Measurements from ENCODE around the gene KCNQ2.

Gene KCNQ2

GRCh38 chr20:63412889-63413288, 59.6 kb downstream of the KCNQ2 start:
- no peaks in the 10 kb centered on the region for H3K36me3 ChIP-seq (ENCODE audit: control insufficient read depth, insufficient read depth, low read length)
- H3K27me3 ChIP-seq (ENCODE audit: control insufficient read depth, insufficient read depth, low read length) = no peaks in the 10 kb centered on the region

GRCh38 chr20:63411898-63412631, 60.4 kb downstream of the KCNQ2 start:
- Histone ChIP-seq H3K27ac (ENCODE audit: low read depth, low read length) (no peak overlapping the region), H3K9me3 (ENCODE audit: control insufficient read depth, insufficient read depth, low read depth, low read length) (no peaks in the 10 kb centered on the region), H3K4me1 (ENCODE audit: control insufficient read depth, insufficient read depth, low read length) (peaks cover 7% of the 10 kb centered on the region), H3K4me3 (ENCODE audit: low read depth, low read length) (no peak overlapping the region), H3K36me3 (ENCODE audit: control insufficient read depth, insufficient read depth, low read length) (no peaks in the 10 kb centered on the region), H3K27me3 (ENCODE audit: control insufficient read depth, insufficient read depth, low read length) (no peaks in the 10 kb centered on the region), H3K9ac (ENCODE audit: low read length) (no peak overlapping the region)

More at GRCh38 chr20:63412889-63413288, 59.6 kb downstream of the KCNQ2 start:
- Histone ChIP-seq H3K4me3 (ENCODE audit: low read depth, low read length) (no peak overlapping the region), H3K9ac (ENCODE audit: low read length) (no peak overlapping the region), H3K27ac (ENCODE audit: low read depth, low read length) (no peak overlapping the region), H3K4me1 (ENCODE audit: control insufficient read depth, insufficient read depth, low read length) (peaks cover 11% of the 10 kb centered on the region), H3K9me3 (ENCODE audit: control insufficient read depth, insufficient read depth, low read depth, low read length) (no peaks in the 10 kb centered on the region)

- Histone ChIP-seq H3K9me3 (ENCODE audit: control insufficient read depth, insufficient read depth, low read depth, low read length) (no peaks in the 10 kb centered on the region), H3K9ac (ENCODE audit: low read length) (no peak overlapping the region), H3K27ac (ENCODE audit: low read depth, low read length) (no peak overlapping the region), H3K27me3 (ENCODE audit: control insufficient read depth, insufficient read depth, low read length) (no peaks in the 10 kb centered on the region), H3K4me3 (ENCODE audit: low read depth, low read length) (no peak overlapping the region), H3K4me1 (ENCODE audit: control insufficient read depth, insufficient read depth, low read length) (peaks cover 5% of the 10 kb centered on the region), H3K36me3 (ENCODE audit: control insufficient read depth, insufficient read depth, low read length) (no peaks in the 10 kb centered on the region)
Measured at GRCh38 chr20:63411151-63411897, 61.1 kb downstream of the KCNQ2 start.

- Histone ChIP-seq H3K9ac (ENCODE audit: low read length) (no peak overlapping the region), H3K4me3 (ENCODE audit: low read depth, low read length) (no peak overlapping the region), H3K9me3 (ENCODE audit: control insufficient read depth, insufficient read depth, low read depth, low read length) (no peaks in the 10 kb centered on the region), H3K4me1 (ENCODE audit: control insufficient read depth, insufficient read depth, low read length) (peaks cover 5% of the 10 kb centered on the region), H3K36me3 (ENCODE audit: control insufficient read depth, insufficient read depth, low read length) (no peaks in the 10 kb centered on the region), H3K27ac (ENCODE audit: low read depth, low read length) (no peak overlapping the region), H3K27me3 (ENCODE audit: control insufficient read depth, insufficient read depth, low read length) (no peaks in the 10 kb centered on the region)
Measured at GRCh38 chr20:63409834-63410435, 62.5 kb downstream of the KCNQ2 start.

GRCh38 chr20:63409066-63409833, 63.2 kb downstream of the KCNQ2 start:
- Histone ChIP-seq H3K36me3 (ENCODE audit: control insufficient read depth, insufficient read depth, low read length) (no peaks in the 10 kb centered on the region), H3K9me3 (ENCODE audit: control insufficient read depth, insufficient read depth, low read depth, low read length) (no peaks in the 10 kb centered on the region), H3K9ac (ENCODE audit: low read length) (no peak overlapping the region), H3K27ac (ENCODE audit: low read depth, low read length) (no peak overlapping the region), H3K4me3 (ENCODE audit: low read depth, low read length) (no peak overlapping the region), H3K4me1 (ENCODE audit: control insufficient read depth, insufficient read depth, low read length) (peaks cover 5% of the 10 kb centered on the region), H3K27me3 (ENCODE audit: control insufficient read depth, insufficient read depth, low read length) (no peaks in the 10 kb centered on the region)

- H3K27me3 ChIP-seq (ENCODE audit: control insufficient read depth, insufficient read depth, low read length) = no peaks in the 10 kb centered on the region
- H3K4me3 ChIP-seq (ENCODE audit: low read depth, low read length) = no peak overlapping the region
- H3K9ac ChIP-seq (ENCODE audit: low read length) = no peak overlapping the region
- H3K4me1 ChIP-seq (ENCODE audit: control insufficient read depth, insufficient read depth, low read length) = peaks cover 5% of the 10 kb centered on the region
- no peaks in the 10 kb centered on the region for H3K9me3 ChIP-seq (ENCODE audit: control insufficient read depth, insufficient read depth, low read depth, low read length)
- H3K27ac ChIP-seq (ENCODE audit: low read depth, low read length) = no peak overlapping the region
- no peaks in the 10 kb centered on the region for H3K36me3 ChIP-seq (ENCODE audit: control insufficient read depth, insufficient read depth, low read length)
Measured at GRCh38 chr20:63408684-63409046, 63.8 kb downstream of the KCNQ2 start.

- H3K27me3 ChIP-seq (ENCODE audit: control insufficient read depth, insufficient read depth, low read length) = no peaks in the 10 kb centered on the region
- H3K36me3 ChIP-seq (ENCODE audit: control insufficient read depth, insufficient read depth, low read length) = no peaks in the 10 kb centered on the region
- H3K4me1 ChIP-seq (ENCODE audit: control insufficient read depth, insufficient read depth, low read length) = peaks cover 5% of the 10 kb centered on the region
- H3K9me3 ChIP-seq (ENCODE audit: control insufficient read depth, insufficient read depth, low read depth, low read length) = no peaks in the 10 kb centered on the region
- no peak overlapping the region for H3K4me3 ChIP-seq (ENCODE audit: low read depth, low read length)
- no peak overlapping the region for H3K9ac ChIP-seq (ENCODE audit: low read length)
- H3K27ac ChIP-seq (ENCODE audit: low read depth, low read length) = no peak overlapping the region
Measured at GRCh38 chr20:63407928-63408683, 64.3 kb downstream of the KCNQ2 start.

GRCh38 chr20:63406617-63407245, 65.7 kb downstream of the KCNQ2 start:
- no peaks in the 10 kb centered on the region for H3K27me3 ChIP-seq (ENCODE audit: control insufficient read depth, insufficient read depth, low read length)
- H3K4me3 ChIP-seq (ENCODE audit: low read depth, low read length) = no peak overlapping the region
- no peaks in the 10 kb centered on the region for H3K36me3 ChIP-seq (ENCODE audit: control insufficient read depth, insufficient read depth, low read length)
- no peak overlapping the region for H3K27ac ChIP-seq (ENCODE audit: low read depth, low read length)
- H3K9ac ChIP-seq (ENCODE audit: low read length) = no peak overlapping the region
- no peaks in the 10 kb centered on the region for H3K9me3 ChIP-seq (ENCODE audit: control insufficient read depth, insufficient read depth, low read depth, low read length)
- peaks cover 5% of the 10 kb centered on the region for H3K4me1 ChIP-seq (ENCODE audit: control insufficient read depth, insufficient read depth, low read length)

GRCh38 chr20:63406011-63406410, 66.4 kb downstream of the KCNQ2 start:
- Histone ChIP-seq H3K27me3 (ENCODE audit: control insufficient read depth, insufficient read depth, low read length) (no peaks in the 10 kb centered on the region), H3K9ac (ENCODE audit: low read length) (no peak overlapping the region), H3K9me3 (ENCODE audit: control insufficient read depth, insufficient read depth, low read depth, low read length) (no peaks in the 10 kb centered on the region), H3K4me3 (ENCODE audit: low read depth, low read length) (no peak overlapping the region), H3K27ac (ENCODE audit: low read depth, low read length) (no peak overlapping the region), H3K4me1 (ENCODE audit: control insufficient read depth, insufficient read depth, low read length) (peaks cover 5% of the 10 kb centered on the region), H3K36me3 (ENCODE audit: control insufficient read depth, insufficient read depth, low read length) (no peaks in the 10 kb centered on the region)

GRCh38 chr20:63405102-63405730, 67.2 kb downstream of the KCNQ2 start:
- no peaks in the 10 kb centered on the region for H3K36me3 ChIP-seq (ENCODE audit: control insufficient read depth, insufficient read depth, low read length)
- H3K4me3 ChIP-seq (ENCODE audit: low read depth, low read length) = no peak overlapping the region
- H3K27ac ChIP-seq (ENCODE audit: low read depth, low read length) = no peak overlapping the region
- H3K9ac ChIP-seq (ENCODE audit: low read length) = no peak overlapping the region
- no peaks in the 10 kb centered on the region for H3K9me3 ChIP-seq (ENCODE audit: control insufficient read depth, insufficient read depth, low read depth, low read length)
- peaks cover 5% of the 10 kb centered on the region; the same call in 1 of the 2 replicates for H3K4me1 ChIP-seq (ENCODE audit: control insufficient read depth, insufficient read depth, low read length)
- no peaks in the 10 kb centered on the region for H3K27me3 ChIP-seq (ENCODE audit: control insufficient read depth, insufficient read depth, low read length)
